HG03378 (cell line): ENCODE measurements around the gene RNASE13.

Experiments used
- ATAC-seq: cut with Tn5 transposase; IDR thresholded peaks from one replicate; pipeline ENCODE4 v1.9.1; 2021; ENCODE audit warnings: mild to moderate bottlenecking, moderate library complexity; ENCODE audit not compliant: unreplicated experiment

Gene RNASE13

DNA sequence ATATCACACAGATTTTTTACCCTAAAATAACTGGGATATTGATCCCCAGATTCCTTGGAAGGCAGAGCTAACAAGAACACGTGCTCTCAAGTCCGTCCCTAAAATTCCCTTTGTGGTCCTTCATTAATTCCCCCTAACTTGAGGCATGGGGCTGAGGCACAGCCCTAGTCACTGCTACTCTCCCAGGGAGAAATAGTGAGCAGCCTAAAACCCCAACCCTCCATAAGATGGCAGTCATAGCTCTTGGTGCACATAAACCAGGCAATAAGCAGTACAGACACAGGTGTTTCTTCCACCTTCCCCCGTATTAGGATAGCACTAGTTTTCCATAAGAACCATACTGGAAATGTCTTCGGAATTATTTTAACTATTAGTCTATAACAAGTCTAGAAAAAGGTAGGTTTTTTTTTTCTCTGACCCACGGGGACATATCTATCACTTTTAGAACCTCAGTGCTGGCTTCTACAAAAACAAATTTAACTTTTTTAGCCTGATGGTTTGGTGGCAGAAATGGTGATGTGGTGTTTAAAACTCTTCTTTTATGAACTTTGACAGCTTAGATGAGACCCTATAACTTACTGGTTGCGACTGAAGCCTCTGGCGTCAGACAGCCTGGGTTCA lies 32.4 kb upstream of the RNASE13 start:
- ATAC-seq: no peak

DNA sequence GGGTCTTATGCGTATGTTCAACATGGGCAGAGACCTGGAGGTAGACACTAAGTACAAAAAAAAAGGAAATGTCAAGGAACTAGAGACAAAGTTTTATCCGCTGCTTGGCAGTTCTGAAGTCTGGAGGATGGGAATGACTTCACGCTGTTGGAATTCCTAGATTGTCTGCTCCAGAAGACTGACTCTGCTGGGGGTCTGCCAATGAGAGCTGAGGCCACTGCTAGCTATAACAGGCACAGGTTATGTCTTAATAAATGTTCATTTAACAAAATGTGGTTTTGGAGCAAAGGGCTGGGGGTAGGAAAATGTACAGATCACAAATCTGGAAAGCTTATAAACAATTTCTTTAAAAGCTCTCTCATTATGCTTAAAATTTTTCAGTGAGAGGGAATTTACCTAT lies 28.9 kb upstream of the RNASE13 start:
- no peak for ATAC-seq

GRCh38 chr14:21061347-21061668 lies 26.7 kb upstream of the RNASE13 start:
- no peak for ATAC-seq

GRCh38 chr14:21060614-21061346 lies 26.2 kb upstream of the RNASE13 start:
- ATAC-seq: no peak

- ATAC-seq: no peak
Observed at GRCh38 chr14:21059842-21060613, 25.4 kb upstream of the RNASE13 start.

DNA sequence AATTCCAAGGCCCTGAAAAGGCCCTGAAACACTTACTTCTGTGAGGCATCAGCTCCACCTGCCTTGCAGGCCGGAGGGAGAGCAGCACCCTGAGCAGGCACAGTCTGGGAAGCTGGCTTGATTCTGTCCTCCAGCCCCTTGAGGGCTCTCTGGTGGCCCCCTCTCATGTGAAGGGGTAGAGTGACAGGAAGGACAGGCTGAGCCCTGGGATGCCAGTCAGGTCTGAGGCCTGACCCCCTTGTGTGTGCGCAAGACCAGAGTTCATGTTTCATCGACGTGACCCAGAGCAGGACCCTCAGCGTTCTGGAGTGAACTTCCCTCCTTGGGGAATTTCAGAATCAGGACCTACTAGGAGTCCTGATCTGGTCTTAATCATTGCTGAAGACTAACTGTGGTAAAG lies 24.3 kb upstream of the RNASE13 start:
- no peak for ATAC-seq

GRCh38 chr14:21057803-21058675 lies 23.4 kb upstream of the RNASE13 start, which contains the start of gene RNASE8:
TSS of gene RNASE8 (plus strand) at chr14:21057822. CDS start at chr14:21057893, 71 bp downstream.
- ATAC-seq: no peak

- ATAC-seq: no peak
Observed at GRCh38 chr14:21056520-21057163, 22.0 kb upstream of the RNASE13 start.

GRCh38 chr14:21055432-21056117 lies 21.0 kb upstream of the RNASE13 start:
- ATAC-seq: no peak

DNA sequence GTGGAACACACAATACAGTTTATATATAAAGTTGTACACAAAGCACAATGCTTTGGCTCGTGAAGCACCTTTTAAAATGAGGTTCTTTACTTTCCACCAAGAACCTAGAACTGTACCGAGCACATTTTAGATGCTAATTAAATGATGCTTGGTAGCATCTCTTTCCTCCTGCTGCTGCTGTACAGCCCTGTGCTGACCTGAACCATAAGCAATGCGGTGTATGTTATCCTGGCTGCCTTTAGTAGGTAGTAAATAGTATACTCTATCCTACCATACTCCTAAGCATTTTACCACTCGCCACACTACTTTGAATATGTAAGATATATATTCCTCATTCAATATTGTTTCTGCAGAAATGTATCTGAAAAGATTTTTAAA lies 20.1 kb upstream of the RNASE13 start:
- no peak for ATAC-seq

GRCh38 chr14:21054123-21054767 lies 19.6 kb upstream of the RNASE13 start:
- no peak for ATAC-seq

DNA sequence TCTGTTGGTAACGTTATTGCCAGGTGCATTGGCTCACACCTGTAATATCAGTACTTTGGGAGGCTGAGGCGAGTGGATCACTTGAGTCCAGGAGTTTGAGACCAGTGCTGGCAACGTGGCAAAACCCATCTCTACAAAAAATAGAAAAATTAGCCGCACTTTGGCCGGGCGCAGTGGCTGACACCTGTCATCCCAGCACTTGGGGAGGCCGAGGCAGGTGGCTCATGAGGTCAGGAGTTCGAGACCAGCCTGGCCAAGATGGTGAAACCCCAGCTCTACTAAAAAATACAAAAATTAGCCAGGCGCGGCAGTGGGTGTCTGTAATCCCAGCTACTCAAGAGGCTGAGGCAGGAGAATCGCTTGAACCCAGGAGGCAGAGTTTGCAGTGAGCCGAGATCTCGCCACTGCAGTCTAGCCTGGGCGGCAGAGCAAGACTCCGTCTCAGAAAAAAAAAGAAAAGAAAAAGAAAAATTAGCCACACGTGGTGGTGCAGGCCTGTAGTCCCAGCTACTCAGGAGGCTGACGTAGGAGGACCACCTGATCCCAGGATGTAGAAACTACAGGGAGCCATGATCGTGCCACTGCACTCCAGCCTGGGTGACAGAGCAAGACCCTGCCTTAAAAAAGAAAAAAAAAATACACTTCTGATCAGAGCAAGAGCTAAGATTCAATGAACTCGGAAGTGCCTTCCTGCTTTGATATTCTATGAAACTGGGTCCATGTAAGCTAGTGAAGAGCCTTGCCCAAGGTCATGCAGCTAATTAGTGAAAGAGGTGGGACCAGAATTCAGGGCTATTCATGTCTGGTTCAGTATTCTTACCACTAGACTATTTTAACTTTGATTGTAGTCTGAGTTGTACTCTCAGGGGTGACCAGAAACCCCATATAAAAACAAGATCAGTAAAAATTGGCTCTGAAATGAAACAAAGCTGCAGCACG lies 18.8 kb upstream of the RNASE13 start:
- ATAC-seq: no peak

- no peak for ATAC-seq
Observed at GRCh38 chr14:21050597-21050996, 16.0 kb upstream of the RNASE13 start.

- no peak for ATAC-seq
Observed at GRCh38 chr14:21049271-21049673, 14.7 kb upstream of the RNASE13 start.

DNA sequence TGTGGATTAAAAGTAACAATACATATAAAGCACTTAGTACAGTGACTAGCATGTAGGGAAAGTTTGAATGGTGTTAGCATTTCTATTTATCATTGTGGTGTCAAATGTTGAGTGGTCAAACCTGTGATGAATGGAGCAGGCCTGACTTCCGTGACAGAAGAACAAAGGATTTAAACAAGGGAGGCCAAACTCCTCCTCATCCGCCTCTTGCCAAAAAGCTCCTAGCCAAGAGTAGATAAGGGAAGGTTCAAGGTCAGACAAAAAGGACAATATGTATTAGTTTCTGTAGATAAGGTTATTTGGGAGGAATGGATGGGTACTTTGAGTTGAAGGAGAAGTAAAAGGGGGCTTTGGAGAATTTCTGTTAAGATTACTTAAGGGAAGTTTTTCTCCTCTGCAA lies 14.0 kb upstream of the RNASE13 start:
- ATAC-seq: no peak

- ATAC-seq: no peak
Observed at GRCh38 chr14:21047378-21047781, 12.8 kb upstream of the RNASE13 start.

GRCh38 chr14:21043974-21044618 lies 9.5 kb upstream of the RNASE13 start:
- no peak for ATAC-seq
